NCI-H2196 (cell line): ENCODE data around the gene AP5Z1.

ENCODE experiments used
- DNase-seq: peaks from one replicate; lab custom pipeline; 2025; ENCODE audit not compliant: unreplicated experiment; lab: John Stamatoyannopoulos, UW

Gene AP5Z1

GRCh38 chr7:4837803-4838625 is 62.6 kb downstream of the AP5Z1 start:
- DNase-seq = no peak

GRCh38 chr7:4838626-4839334 is 63.4 kb downstream of the AP5Z1 start:
- DNase-seq = no peak

- no peak for DNase-seq
These were observed 64.7 kb downstream of the AP5Z1 start for GRCh38 chr7:4840079-4840501.
